AG09309 (cell line): ENCODE results near the gene MRPS6.

Source experiments
- DNase-seq: peaks from one replicate; pipeline ENCODE4 v3.0.0-alpha.2; 2010; ENCODE audit warnings: low read depth
- H3K4me3 ChIP-seq: 2 replicates; pipeline ENCODE4 v1.5.1; 2011; ENCODE audit warnings: mild to moderate bottlenecking, low read depth, low read length, moderate library complexity; ENCODE audit not compliant: control insufficient read depth
- TF ChIP-seq, protein P1 (sequence below): IDR thresholded peaks from 2 replicates; pipeline ENCODE4 v1.5.1; 2011; ENCODE audit warnings: mild to moderate bottlenecking, low read depth, low read length, inconsistent platforms; ENCODE audit not compliant: insufficient read depth, control insufficient read depth; ENCODE audit errors: missing control alignments

Gene MRPS6

DNA sequence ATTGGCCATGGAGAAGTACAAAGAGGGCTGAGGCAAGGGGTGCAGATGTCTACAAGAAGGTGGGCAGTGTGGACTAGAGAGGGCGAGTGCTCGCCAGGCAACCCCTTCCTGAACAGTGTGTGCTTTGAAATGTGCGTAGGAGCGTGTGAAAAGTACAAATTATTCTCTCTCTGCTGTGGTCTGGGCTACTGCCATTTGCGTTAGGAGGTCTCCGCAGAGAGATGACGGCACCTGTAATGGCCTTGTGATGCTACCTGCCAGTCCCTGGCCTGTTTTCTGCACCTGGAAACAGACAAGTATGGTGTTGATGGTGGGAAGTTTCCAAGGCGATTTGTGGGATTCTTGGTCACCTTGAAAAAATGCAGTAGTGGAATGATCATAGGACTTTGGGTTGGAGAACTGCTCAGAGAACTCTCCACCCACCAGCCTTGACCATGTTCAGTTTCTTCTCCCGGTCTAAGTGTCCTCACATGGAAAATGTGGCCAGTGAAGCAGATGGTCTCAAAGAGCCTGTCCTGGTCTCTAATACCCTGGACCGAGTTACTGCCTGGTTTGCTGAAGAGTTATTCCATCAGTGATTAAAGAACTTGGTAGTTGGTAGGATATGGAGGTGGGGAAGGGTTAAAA, 74.5 kb downstream of the MRPS6 start:
- DNase-seq = no peak
- no peak overlapping the region for H3K4me3 ChIP-seq
- TF ChIP-seq, protein P1, sequence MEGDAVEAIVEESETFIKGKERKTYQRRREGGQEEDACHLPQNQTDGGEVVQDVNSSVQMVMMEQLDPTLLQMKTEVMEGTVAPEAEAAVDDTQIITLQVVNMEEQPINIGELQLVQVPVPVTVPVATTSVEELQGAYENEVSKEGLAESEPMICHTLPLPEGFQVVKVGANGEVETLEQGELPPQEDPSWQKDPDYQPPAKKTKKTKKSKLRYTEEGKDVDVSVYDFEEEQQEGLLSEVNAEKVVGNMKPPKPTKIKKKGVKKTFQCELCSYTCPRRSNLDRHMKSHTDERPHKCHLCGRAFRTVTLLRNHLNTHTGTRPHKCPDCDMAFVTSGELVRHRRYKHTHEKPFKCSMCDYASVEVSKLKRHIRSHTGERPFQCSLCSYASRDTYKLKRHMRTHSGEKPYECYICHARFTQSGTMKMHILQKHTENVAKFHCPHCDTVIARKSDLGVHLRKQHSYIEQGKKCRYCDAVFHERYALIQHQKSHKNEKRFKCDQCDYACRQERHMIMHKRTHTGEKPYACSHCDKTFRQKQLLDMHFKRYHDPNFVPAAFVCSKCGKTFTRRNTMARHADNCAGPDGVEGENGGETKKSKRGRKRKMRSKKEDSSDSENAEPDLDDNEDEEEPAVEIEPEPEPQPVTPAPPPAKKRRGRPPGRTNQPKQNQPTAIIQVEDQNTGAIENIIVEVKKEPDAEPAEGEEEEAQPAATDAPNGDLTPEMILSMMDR = no peak

DNA sequence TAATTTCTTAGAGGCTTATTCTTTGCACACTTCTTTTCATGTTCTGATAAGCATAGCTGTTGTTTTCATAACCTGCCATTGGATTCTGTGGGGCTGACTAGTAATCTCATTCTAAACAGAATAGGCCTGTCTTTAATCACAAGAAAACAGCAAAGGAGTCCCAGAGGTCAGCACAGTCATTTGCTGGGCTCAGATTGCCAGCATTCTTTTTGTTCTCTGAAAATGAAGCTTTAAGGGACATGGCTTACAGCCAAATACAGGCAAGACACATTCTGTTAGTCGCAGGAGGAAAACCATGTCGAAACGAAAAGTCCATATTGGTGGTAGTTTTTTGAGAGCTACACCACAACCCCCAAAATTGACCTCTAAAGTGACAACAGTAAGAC, 75.0 kb downstream of the MRPS6 start:
- TF ChIP-seq, protein P1 = no peak
- no peak for DNase-seq
- H3K4me3 ChIP-seq = no peak overlapping the region

DNA sequence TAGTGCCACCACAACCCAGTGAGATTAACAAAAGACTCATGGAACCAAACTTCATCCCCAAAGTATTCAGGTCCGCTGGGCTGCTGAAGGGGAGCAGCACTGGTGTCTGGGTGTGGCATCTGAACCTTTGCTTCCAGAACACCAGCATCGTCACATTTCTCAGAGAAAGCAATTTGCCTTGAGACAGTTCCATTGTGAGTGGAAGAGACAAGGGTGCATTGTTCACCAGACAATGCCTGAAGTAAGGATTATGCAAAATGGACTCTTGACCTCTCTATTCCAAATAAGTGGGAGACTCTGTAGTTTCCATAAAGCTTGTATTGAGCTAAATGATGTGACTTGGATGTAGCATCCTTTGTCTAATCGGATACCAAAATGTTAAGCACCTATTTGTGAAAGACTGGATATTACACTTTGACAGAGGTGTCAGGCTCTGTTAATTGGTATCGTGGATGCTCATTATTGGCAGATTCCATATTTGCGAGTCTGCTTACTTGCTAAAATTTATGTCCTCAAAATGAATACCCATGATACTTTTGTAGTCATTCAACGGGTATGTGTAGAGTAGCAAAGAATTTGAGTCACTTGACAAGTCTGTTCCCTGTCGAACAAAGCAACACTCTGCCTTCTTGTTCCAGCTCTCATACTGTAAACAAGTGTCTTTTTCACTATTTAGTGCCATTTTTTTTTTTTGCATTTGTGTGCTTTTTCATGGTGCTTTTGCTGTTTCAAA, 75.6 kb downstream of the MRPS6 start:
- DNase-seq = no peak

DNA sequence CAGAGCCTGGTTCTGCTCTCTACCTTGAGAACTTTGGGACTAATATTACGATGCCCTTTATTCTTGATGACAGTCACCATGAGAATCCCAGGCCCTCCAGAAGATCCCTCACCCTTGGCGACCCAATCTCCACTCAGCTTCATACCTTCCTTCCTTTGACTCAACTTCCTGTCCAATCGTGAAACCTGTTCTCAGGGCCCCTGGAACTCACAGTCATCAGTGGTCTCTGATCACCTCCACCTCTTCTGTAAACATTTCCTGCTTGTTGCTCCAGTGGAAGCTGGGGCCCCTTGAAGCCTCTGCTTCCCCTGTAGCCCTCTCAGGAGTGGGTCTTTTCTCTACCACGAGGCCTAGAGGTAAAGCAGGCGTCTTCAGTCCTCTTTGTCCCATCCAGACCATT, 79.1 kb downstream of the MRPS6 start:
- no peak for DNase-seq
- TF ChIP-seq, protein P1 = no peak
- no peak overlapping the region for H3K4me3 ChIP-seq

More for the DNA sequence above, 75.6 kb downstream of the MRPS6 start:
- TF ChIP-seq, protein P1 = no peak
- H3K4me3 ChIP-seq = no peak overlapping the region

DNA sequence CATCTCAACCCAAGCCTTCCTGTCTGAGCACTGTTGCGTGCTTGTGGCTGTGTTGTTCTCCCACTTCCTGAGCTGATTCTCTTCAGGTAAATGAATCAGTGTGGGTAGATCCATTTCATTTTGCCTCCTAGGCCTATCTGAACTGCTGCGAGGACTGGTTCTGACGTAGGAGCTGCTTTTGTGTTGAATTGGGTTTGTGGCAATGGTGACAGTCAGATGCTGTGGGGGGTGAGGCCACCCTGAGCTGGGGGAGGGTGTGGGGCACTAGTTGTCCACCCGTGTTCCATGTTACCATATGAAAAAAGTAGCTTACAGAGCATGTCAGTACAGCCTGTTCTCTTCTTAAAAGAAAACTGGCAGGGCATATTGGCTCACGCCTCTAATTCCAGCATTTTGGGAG, 81.5 kb downstream of the MRPS6 start:
- TF ChIP-seq, protein P1 = no peak
- DNase-seq = no peak
- H3K4me3 ChIP-seq = no peak overlapping the region

DNA sequence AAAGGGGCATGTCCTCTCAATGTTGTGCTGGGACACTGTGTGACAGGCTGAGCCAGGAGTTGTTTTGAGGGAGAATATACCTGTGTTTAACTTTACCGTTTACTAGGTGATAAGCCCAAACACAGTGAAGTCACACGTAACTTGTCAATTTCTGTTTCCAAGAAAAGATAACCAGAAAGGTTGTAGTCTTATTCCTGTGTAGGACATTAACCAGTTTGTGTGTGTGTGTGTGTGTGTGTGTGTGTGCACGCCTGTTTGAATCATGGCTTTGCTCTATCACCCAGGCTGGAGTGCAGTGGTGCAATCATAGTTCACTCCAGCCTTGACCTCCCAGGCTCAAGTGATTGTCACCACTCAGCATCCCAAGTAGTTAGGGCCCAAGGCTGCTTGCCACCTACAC, 83.6 kb downstream of the MRPS6 start:
- H3K4me3 ChIP-seq = no peak overlapping the region
- no peak for DNase-seq
- TF ChIP-seq, protein P1 = no peak
